Measurements from ENCODE around the gene PRR33. TPM values are rescaled to one million over a fixed set of nuclear protein-coding genes. Genes with fewer than 3 reads are reported as not detected.

Gene PRR33
- polyA plus RNA-seq, 1 experiment: not detected

DNA sequence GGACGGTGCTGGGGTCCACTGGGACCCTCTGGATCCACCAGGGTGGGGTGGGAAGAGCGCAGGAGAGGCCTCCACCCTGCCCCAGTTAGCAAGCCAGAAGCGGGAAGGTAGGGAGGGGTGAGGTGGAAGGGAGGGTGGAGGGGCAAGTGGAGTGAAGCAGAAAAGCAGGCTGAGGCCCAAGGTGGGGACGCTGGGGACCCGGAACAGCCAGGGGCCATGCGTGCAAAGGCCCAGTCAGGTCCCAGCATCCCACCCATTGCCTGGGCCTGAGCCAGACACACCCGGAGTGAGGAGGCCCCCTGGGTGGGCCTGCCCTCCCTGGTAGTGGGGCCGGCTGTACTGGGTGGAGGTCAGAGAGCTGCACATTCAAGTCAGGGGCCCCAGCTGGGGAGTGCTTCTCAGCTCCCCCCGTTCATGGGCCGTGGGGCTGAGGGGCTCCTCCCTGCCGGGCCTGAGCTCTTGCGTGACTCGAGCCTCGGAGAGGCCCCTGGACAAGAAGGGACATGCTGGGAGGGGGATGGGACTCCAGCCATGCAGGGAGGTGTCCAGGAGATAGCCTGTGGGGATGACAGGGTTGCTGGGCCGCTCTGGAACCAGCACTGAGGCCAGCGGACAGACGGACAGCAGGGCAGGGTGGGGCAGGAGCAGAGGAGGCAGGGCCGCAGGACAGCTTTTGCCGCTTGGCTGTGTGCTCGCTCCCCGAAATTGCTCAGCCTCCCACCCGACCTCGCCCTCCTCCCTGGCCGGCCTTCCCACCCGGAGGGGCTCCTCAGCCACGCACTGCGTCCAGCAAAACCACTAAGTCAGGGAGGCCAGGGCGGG is 35.5 kb upstream of the PRR33 start:
- ChIA-PET POLR2A (no interaction called here), CTCF (no interaction called here)
- DNase-seq (ENCODE audit: low read depth): no peak
- no peak for TF ChIP-seq CTCF (IDR thresholded peaks at IDR 0.05; ENCODE audit: insufficient read depth, low read depth, low read length)
- no peaks in the 10 kb centered on the region; the same call in none of the 2 replicates for H3K27me3 ChIP-seq (ENCODE audit: control insufficient read depth, insufficient read depth, low read length)
- H3K4me3 ChIP-seq (ENCODE audit: low read depth, low read length): no peak overlapping the region
- H3K36me3 ChIP-seq (ENCODE audit: control insufficient read depth, insufficient read depth, low read length): no peaks in the 10 kb centered on the region

DNA sequence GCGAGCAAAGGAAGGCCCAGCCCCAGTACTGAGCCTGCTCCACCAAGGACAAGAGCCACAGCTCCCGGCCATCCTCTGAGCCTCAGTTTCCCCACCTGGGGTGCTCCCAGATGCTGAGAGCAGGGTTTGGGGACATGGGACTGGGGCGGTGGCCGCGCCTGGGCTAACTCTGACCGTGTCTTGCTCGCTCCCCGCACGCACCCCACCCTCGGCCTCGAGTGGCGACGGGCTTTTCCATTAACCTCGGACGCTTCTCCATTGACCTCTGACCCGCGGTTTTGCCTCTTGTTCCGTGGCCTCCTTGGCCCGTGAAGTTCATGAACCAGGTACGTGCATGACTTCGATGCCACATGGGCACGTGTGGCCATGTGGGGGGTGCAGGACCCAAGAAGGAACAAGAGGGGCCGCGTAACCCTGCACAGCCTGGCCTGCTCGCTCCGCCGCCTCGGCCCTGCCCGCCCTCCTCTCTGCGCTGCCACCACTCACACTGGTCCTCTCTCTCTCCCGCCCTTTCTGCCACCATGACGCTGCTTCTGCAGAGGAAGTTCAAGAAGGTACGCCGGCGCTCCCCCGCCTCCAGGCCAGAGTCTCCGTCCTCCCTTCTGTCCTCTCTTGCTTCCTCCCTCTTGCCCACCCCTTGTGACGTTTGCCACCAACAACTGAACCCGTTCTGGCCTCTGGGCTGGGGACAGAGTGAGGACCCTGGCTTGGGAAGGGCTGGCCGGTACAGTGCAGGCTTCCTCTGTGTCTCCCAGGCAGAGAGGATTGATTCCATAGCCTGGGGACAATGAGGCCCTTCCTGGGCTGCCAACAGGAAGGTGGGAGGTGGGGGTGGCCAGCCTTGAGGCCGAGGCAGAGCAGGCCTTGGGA is 34.7 kb upstream of the PRR33 start:
- no peak for TF ChIP-seq CTCF (IDR thresholded peaks at IDR 0.05; ENCODE audit: insufficient read depth, low read depth, low read length)
- Histone ChIP-seq H3K36me3 (ENCODE audit: control insufficient read depth, insufficient read depth, low read length) (no peaks in the 10 kb centered on the region), H3K4me3 (ENCODE audit: low read depth, low read length) (no peak overlapping the region), H3K27me3 (ENCODE audit: control insufficient read depth, insufficient read depth, low read length) (no peaks in the 10 kb centered on the region; the same call in none of the 2 replicates)
- no peak for DNase-seq (ENCODE audit: low read depth)
- CTCF ChIA-PET: interaction anchor here (1.7 kb wide), 1 partner anchor 42 kb away, joined by 3 read pairs; no protein-coding TSS in a partner anchor
- POLR2A ChIA-PET: no interaction called here

- no peaks in the 10 kb centered on the region for H3K36me3 ChIP-seq (ENCODE audit: control insufficient read depth, insufficient read depth, low read length)
- H3K4me3 ChIP-seq (ENCODE audit: low read depth, low read length): no peak overlapping the region
- no peak for DNase-seq (ENCODE audit: low read depth)
- H3K27me3 ChIP-seq (ENCODE audit: control insufficient read depth, insufficient read depth, low read length): no peaks in the 10 kb centered on the region; the same call in none of the 2 replicates
- no peak for TF ChIP-seq CTCF (IDR thresholded peaks at IDR 0.05; ENCODE audit: insufficient read depth, low read depth, low read length)
- ChIA-PET CTCF (interaction anchor here (1.7 kb wide), 1 partner anchor 42 kb away, joined by 3 read pairs; no protein-coding TSS in a partner anchor), POLR2A (no interaction called here)
These were observed 33.9 kb upstream of the PRR33 start for GRCh38 chr11:1925373-1926155.

GRCh38 chr11:1924646-1925372 is 33.1 kb upstream of the PRR33 start:
- POLR2A ChIA-PET: no interaction called here
- no peak for TF ChIP-seq CTCF (IDR thresholded peaks at IDR 0.05; ENCODE audit: insufficient read depth, low read depth, low read length)
- no peak for DNase-seq (ENCODE audit: low read depth)
- H3K4me3 ChIP-seq (ENCODE audit: low read depth, low read length): no peak overlapping the region
- no peaks in the 10 kb centered on the region; the same call in none of the 2 replicates for H3K27me3 ChIP-seq (ENCODE audit: control insufficient read depth, insufficient read depth, low read length)
- CTCF ChIA-PET: interaction anchor here (1.7 kb wide), 1 partner anchor 41 kb away, joined by 3 read pairs; no protein-coding TSS in a partner anchor
- no peaks in the 10 kb centered on the region for H3K36me3 ChIP-seq (ENCODE audit: control insufficient read depth, insufficient read depth, low read length)
